Activated naive CD8-positive, alpha-beta T cell treated with anti-CD3 and anti-CD28 coated beads, Interleukin-2, amount 50 U/mL, for 24 hours (primary cell): ENCODE results near the gene INO80B.
"Not testable (repeated sequence)": the region's sequence is repeated elsewhere in the genome, so short reads cannot be mapped to it uniquely, and the experiment has no call there.

Experiments
- ATAC-seq: fragments of 150-1000 bp; cut with Tn5 transposase; one replicate; pipeline ENCODE4 v1.10.0; 2021
- DNase-seq: peaks from one replicate; pipeline ENCODE4 v3.0.0; 2021
- H3K27ac Mint-ChIP-seq: one replicate; pipeline ENCODE4 v1.8.0; 2021; ENCODE audit warnings: mild to moderate bottlenecking, mixed read lengths
- H3K27me3 Mint-ChIP-seq: one replicate; pipeline ENCODE4 v1.8.0; 2021; ENCODE audit warnings: mixed read lengths
- H3K36me3 Mint-ChIP-seq: one replicate; pipeline ENCODE4 v1.8.0; 2021; ENCODE audit warnings: low read depth, mixed read lengths
- H3K4me1 Mint-ChIP-seq: one replicate; pipeline ENCODE4 v1.8.0; 2021; ENCODE audit warnings: mixed read lengths
- H3K4me3 Mint-ChIP-seq: one replicate; pipeline ENCODE4 v1.8.0; 2021; ENCODE audit warnings: mild to moderate bottlenecking, moderate library complexity, mixed read lengths
- H3K9me3 Mint-ChIP-seq: one replicate; pipeline ENCODE4 v1.8.0; 2021; ENCODE audit warnings: mixed read lengths

The INO80B gene

DNA sequence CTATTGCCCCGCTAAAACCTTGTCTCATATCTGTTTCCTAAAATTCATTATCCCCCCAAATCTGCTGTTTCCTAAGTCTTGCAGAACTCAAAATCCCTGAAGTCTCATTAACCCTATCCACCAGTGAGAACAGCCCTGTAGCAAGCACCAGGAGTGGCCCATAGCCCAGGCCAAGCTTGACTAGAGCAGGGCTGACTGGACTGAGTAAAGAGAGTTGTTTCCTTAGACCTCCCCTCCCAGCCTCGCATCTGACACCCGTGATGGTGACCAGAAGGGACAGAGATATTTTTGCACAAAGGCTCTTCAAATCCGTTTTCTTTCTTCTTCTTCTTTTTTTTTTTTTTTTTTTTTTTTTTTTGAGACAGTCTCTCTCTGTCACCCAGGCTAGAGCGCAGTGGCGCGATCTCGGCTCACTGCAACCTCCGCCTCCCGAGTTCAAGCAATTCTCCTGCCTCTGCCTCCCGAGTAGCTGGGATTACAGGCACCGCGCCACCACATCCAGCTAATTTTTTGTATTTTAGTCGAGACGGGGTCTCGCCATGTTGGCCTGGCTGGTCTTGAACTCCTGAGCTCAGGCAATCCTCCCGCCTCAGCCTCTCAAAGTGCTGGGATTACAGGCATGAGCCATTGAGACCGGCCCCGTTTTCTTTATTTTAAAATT lies 34.3 kb upstream of the INO80B start:
- H3K4me1 Mint-ChIP-seq, result peaks cover 42% of the 10 kb centered on the region
- H3K36me3 Mint-ChIP-seq, result peaks cover 15% of the 10 kb centered on the region
- peak overlapping the region; percentile 96 for H3K4me3 Mint-ChIP-seq
- H3K9me3 Mint-ChIP-seq, DNase-seq, H3K27me3 Mint-ChIP-seq, ATAC-seq: not testable (repeated sequence)
- H3K27ac Mint-ChIP-seq, result peak overlapping the region; percentile 93

DNA sequence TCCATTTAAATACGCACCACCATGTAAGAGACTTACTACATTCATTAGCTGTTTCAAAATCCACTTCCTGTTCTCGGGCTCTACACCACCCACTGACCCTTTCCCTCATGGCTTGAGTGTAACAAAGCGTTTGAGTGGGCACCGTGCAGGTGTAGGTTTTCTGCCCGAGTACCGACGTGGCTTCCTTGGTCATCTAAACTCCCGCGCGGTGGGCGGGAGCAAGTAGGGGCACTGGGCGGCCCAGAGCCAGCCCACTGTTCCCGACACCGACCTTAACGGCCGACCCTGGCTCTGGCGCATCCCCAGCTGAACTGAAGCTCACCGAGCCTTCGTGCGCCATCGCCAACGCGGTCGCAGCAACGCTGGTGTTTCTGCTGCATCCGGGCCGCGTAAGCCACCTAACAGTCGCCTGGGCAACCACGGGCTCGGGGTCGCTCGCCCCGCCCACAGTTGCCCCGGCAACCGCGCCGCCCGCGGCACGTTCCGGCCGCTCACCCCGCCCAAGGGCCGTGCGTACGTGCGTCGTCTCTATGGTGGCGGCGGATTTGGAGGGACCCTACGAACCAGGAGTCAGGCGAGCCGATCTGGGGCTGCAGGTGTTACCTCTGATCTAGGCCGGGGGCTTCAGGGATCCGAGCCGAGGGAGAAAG lies 33.5 kb upstream of the INO80B start, which contains the start of the genes C2orf81 and WDR54:
C2orf81 (minus strand) TSS at position 399 of the 650 bp plus-strand sequence; CDS start at position 340, 59 bp downstream.
WDR54 (plus strand) TSS at position 510 of the 650 bp plus-strand sequence. CDS start 424 bp downstream, outside the sequence.
- Mint-ChIP-seq H3K36me3 (peaks cover 17% of the 10 kb centered on the region), H3K27me3 (no peaks in the 10 kb centered on the region), H3K4me1 (peaks cover 34% of the 10 kb centered on the region), H3K9me3 (no peaks in the 10 kb centered on the region), H3K27ac (peak within 1 kb of the TSS; percentile 93), H3K4me3 (peak within 1 kb of the TSS; percentile 96)
- DNase-seq (peak; percentile 98), ATAC-seq (peak; percentile 94)

DNA sequence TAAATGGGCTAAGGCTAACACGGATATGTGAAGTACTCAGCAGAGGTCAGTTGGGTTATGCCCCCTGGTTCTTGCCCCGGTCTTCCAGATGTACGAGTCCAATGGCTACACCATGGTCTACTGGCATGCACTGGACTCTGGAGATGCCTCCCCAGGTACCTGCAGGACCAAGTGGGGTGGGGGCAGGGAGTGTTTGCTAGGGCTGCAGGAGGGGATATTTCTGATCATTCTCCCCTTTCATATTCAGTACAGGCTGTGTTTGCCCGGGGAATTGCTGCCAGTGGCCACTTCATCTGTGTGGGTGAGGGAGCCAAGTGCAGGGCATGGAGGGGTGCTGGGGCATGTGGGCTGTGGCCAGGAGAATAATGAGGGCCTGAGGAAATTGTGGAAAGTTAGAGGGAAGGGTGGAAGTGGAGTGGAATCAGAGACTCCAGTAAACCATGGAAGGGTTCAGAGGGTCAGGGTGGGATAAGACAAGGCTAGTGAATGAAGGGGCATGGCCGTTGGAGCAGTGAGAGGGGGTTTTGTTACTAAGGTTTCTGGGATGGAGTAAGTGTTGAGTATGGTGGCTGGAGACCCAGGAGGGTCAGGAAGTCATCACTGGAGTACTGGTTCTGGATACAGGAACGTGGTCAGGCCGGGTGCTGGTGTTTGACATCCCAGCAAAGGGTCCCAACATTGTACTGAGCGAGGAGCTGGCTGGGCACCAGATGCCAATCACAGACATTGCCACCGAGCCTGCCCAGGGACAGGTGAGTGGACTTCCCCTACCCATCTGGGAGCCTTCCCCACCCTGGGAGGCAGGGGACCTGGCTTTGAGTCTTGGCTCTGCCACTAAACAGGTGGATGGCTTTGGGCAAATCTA lies 31.4 kb upstream of the INO80B start:
- peaks cover 17% of the 10 kb centered on the region for H3K36me3 Mint-ChIP-seq
- H3K27ac Mint-ChIP-seq, result peak overlapping the region; percentile 12
- peaks cover 29% of the 10 kb centered on the region for H3K4me1 Mint-ChIP-seq
- no peaks in the 10 kb centered on the region for H3K9me3 Mint-ChIP-seq
- no peak for ATAC-seq
- H3K4me3 Mint-ChIP-seq, result peak overlapping the region; percentile 96
- no peaks in the 10 kb centered on the region for H3K27me3 Mint-ChIP-seq
- DNase-seq, result no peak

DNA sequence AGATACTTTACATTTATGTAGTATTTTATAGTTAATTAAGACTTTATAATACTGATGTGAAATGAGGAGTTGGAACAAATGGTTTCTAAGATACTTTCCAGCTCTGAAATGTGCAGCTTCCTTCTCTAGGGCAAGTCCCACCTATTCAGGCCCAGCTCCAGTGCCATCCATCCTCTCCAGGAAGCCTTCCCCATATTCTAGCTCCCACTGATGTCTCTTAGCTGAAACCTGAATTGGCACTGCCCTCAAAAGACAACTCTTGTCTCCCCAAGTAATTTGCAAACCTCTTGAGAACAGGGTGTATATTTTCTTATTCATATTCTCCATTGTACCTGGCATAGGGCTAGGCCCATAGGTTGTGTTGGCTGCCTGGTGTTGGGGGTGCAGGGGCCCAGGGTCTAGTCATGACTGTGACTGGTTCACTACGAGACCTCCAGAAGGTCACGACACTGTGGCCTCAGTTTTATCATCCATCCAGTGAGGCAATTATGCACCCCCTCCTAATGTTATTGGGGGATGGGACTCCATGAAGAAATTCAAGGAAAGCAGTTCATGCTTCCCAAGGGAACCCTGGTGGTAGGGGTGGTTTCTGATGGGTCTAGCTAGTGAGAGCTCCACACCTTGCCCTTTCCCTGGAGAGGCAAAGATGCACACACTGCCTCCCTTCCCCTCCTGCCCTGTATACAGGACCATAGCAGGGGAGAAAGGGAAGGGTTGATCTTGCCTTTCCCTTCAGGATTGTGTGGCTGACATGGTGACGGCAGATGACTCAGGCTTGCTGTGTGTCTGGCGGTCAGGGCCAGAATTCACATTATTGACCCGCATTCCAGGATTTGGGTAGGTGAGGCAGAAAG lies 30.5 kb upstream of the INO80B start:
- peaks cover 27% of the 10 kb centered on the region for H3K4me1 Mint-ChIP-seq
- DNase-seq (no peak), ATAC-seq (no peak)
- H3K9me3 Mint-ChIP-seq, result no peaks in the 10 kb centered on the region
- no peak overlapping the region for H3K27ac Mint-ChIP-seq
- H3K36me3 Mint-ChIP-seq, result peaks cover 17% of the 10 kb centered on the region
- H3K4me3 Mint-ChIP-seq, result no peak overlapping the region
- no peaks in the 10 kb centered on the region for H3K27me3 Mint-ChIP-seq

DNA sequence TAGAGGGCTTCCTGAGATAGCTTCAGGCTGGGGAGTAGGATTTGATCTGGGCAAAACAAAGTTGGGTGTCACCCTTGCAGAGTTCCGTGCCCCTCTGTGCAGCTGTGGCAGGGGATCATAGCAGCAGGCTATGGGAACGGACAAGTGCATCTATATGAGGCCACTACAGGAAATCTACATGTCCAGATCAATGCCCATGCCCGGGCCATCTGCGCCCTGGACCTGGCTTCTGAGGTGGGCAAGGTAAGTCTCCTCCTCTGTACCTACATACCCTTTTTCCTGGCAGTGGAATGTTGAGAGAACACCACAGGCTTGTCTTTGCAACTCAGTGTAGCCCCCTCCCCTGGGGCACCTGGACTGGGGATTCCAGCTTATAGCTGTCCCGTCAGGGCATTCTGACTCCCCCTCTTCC lies 29.9 kb upstream of the INO80B start:
- no peaks in the 10 kb centered on the region for H3K27me3 Mint-ChIP-seq
- DNase-seq (no peak), ATAC-seq (no peak)
- H3K4me1 Mint-ChIP-seq, result peaks cover 25% of the 10 kb centered on the region
- H3K9me3 Mint-ChIP-seq, result no peaks in the 10 kb centered on the region
- H3K27ac Mint-ChIP-seq, result no peak overlapping the region
- H3K36me3 Mint-ChIP-seq, result peaks cover 17% of the 10 kb centered on the region
- no peak overlapping the region for H3K4me3 Mint-ChIP-seq

DNA sequence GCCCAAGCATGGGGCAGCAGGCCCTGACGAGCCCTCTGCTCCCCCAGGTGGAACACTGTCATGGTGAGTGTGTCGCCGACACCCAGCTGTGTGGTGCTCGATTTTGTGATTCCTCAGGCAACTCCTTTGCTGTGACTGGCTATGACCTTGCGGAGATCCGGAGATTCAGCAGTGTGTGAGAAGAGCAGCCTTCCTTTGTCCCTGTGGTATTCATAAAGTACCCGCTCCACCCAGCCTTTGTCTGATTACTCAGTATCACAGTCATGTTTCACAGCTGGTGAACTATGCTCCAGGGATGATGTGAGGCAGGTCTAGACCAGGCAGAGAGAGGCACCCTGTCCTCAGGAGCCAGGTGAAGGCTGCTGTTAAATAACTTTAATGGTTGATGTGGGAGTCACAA lies 29.4 kb upstream of the INO80B start:
- Mint-ChIP-seq H3K36me3 (peaks cover 17% of the 10 kb centered on the region), H3K9me3 (no peaks in the 10 kb centered on the region), H3K4me3 (no peak overlapping the region), H3K27ac (no peak overlapping the region), H3K4me1 (peaks cover 20% of the 10 kb centered on the region), H3K27me3 (no peaks in the 10 kb centered on the region)
- no peak for DNase-seq
- no peak for ATAC-seq

DNA sequence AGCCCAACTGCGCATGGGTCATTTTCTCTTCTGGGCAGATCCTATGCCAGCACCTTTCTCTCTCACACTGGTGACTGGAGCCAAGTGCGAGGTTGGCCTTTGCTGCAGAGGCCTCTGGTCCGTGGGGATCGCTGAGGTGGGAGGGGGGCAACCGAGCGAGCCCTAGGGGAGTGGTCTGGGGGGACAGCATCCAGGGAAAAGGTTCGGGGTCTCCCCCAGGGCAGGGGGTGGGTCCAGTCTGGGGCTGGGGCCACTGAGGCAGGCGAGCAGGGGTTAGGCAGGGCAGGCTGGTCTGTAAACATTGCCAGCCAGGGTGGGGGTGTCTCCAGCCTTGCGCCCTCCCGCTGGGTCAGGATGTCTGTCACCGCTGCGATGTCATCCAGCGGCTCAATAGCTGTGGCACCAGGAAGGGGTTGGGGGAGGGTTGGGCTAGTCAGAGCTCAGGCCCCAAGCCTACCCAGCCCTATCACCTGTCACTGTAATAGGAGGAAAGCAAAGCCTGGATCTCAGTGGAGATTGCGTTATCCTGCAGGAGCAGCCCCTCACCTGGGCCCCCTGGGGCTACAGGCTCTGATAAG lies 28.6 kb upstream of the INO80B start:
- Mint-ChIP-seq H3K9me3 (no peaks in the 10 kb centered on the region), H3K27ac (no peak overlapping the region), H3K27me3 (no peaks in the 10 kb centered on the region), H3K36me3 (peaks cover 17% of the 10 kb centered on the region), H3K4me3 (no peak overlapping the region), H3K4me1 (peaks cover 15% of the 10 kb centered on the region)
- no peak for DNase-seq
- ATAC-seq, result no peak

DNA sequence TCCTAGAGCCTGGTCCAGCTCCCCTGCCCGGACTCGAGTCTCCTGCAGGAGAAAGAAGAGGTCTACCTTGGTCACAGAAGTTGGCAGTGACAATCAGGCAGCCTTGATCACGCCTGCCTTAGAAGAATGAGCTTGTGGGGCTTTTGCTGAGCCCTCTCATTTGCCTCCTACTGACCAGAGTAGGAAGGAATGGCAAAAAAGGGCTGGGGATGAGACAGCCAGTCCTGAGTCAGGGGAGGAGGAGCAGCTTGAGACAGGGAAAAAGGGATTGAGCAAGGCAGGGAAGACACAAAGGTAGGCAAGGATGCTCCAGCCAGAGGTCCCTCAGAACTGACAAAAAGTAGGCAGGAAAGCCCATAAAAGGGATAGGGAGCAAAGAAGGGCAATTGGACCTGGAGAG lies 27.3 kb upstream of the INO80B start:
- peaks cover 5% of the 10 kb centered on the region for H3K4me1 Mint-ChIP-seq
- peaks cover 17% of the 10 kb centered on the region for H3K36me3 Mint-ChIP-seq
- no peaks in the 10 kb centered on the region for H3K9me3 Mint-ChIP-seq
- H3K27me3 Mint-ChIP-seq, result no peaks in the 10 kb centered on the region
- H3K4me3 Mint-ChIP-seq, result no peak overlapping the region
- ATAC-seq, result no peak
- no peak for DNase-seq
- H3K27ac Mint-ChIP-seq, result no peak overlapping the region

DNA sequence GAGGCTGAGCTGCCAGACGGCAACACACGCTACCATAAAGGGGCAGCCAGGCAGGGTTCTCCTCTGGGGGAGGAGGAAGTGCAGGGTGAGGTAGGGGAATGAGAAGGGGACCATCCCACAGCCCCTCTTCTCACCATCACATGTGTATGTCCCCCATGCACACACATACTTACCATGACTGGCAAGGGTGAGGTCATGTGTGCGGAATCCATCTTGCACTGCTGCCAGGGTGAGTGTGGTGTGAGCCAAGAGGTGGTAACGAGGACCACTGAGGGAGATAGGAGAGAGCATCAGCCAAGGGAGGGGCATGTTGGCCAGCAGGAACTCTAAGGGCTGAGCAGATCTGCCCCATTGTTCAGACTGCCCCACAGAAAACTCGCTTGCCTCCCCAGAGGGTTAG lies 26.2 kb upstream of the INO80B start:
- Mint-ChIP-seq H3K27ac (no peak overlapping the region), H3K4me1 (no peaks in the 10 kb centered on the region), H3K4me3 (no peak overlapping the region), H3K27me3 (no peaks in the 10 kb centered on the region), H3K9me3 (no peaks in the 10 kb centered on the region), H3K36me3 (peaks cover 9% of the 10 kb centered on the region)
- DNase-seq (no peak), ATAC-seq (no peak)

DNA sequence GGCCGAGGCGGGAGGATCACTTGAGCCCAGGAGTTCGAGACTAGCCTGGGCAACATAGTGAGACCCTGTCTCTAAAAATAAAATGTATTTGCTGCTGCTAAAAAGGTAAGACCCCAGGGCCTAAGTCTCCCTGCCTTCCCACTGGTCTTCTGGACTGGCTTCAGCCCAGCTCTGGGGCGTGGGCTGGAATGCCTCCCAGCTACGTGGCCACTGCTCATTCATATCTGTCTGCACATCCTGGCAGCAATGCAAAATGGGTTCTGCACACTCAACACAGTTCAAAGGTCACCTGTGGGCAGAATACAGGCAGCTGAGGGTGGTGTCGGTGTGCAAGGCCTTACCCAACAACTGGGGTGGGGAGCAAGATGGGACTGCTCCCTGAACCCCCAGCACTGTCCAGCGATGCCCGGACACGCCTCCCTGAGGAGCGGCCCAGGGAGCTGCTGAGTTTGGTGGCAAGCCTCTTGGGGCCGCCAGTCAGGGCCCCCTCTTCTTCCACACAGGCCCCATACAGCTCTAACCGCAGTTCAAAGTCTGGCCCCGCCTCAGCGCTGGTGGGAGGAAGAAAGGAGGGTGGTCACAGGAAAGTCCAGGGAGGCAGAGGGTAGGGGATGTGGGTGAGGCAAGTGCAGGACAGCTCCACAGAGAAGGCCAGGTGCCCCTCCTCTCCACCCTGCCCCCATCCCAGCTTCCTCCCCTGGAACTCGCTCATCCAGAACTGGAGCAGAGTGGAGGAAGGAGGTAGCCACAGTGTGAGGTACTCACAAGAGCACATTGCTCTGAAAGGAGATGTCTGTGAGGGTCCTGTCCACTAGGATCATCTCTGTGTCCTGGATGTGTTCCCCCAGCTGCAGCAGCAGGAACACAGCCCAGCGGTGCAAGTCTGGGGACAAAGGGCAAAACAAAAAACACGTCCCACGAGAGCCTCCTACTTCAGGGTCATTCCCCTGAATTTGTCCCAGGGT lies 25.1 kb upstream of the INO80B start:
- H3K27me3 Mint-ChIP-seq, result no peaks in the 10 kb centered on the region
- no peak overlapping the region for H3K4me3 Mint-ChIP-seq
- peaks cover 7% of the 10 kb centered on the region for H3K36me3 Mint-ChIP-seq
- H3K27ac Mint-ChIP-seq, result no peak overlapping the region
- DNase-seq (no peak), ATAC-seq (no peak)
- H3K4me1 Mint-ChIP-seq, result no peaks in the 10 kb centered on the region
- no peaks in the 10 kb centered on the region for H3K9me3 Mint-ChIP-seq

DNA sequence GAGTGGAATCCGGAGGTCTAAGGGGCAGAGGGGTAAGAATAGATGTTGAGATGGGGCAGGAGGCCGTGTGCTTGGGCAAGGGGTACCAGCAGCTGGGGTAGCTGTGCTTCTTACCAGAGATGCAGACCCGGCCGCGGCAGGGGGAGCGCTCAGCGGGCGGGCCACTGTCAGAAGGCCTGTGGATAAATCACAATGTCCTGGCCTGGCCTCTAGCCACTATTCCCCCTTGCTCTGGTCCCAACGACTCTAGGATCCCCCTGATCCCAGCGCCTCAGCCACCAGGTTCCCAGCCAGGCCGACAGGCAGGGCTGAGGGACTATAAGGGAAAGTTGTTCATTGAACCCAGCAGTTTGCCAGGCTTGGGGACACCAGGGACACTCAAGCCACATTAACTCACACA lies 24.4 kb upstream of the INO80B start:
- Mint-ChIP-seq H3K27ac (no peak overlapping the region), H3K36me3 (peaks cover 3% of the 10 kb centered on the region), H3K4me3 (no peak overlapping the region), H3K27me3 (no peaks in the 10 kb centered on the region), H3K9me3 (no peaks in the 10 kb centered on the region), H3K4me1 (no peaks in the 10 kb centered on the region)
- ATAC-seq (no peak), DNase-seq (no peak)

DNA sequence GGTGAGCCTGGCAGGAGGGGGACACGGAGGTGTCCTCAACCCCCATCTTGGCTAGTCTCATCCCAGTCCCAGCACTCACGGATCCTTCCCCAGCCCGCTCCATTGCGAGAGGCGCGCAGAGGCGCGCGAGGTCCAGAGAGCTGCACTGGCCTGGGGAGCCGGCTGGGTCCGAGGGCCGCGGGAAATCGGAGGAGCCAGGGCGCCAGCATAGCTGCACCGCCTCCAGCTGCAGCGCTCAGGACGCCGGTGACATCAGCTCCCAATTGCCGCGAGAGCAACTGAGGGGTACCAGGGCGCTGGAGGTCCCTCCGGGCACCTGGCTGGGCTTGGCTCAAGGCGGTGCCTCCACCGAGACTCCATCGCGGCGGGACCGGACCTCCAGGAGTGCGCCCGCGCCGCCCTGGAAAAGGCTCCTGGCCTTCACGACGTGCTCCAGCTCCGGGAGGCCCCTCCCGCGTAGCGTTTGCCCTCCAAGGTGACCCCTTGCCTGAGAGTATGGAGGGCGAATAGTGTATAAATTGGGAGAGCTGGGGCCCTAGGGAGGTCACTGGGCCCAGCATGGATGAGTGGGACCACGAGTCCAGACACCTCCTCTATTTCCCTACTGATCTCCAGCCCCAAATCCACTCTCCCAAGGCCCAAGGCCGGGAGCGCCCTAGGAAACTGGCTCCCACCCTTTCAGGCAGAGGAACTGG lies 18.6 kb upstream of the INO80B start:
- DNase-seq, result no peak
- peaks cover 19% of the 10 kb centered on the region for H3K27me3 Mint-ChIP-seq
- no peaks in the 10 kb centered on the region for H3K9me3 Mint-ChIP-seq
- H3K4me1 Mint-ChIP-seq, result peaks cover 10% of the 10 kb centered on the region
- H3K4me3 Mint-ChIP-seq, result no peak overlapping the region
- no peaks in the 10 kb centered on the region for H3K36me3 Mint-ChIP-seq
- H3K27ac Mint-ChIP-seq, result no peak overlapping the region
- no peak for ATAC-seq
